NCI-H2029 treated with DMSO at 0.1 percent for 48 hours (cell line): Measurements from ENCODE around the gene SNAPC2.
"Not testable (repeated sequence)": the region's sequence is repeated elsewhere in the genome, so short reads cannot be mapped to it uniquely, and the experiment has no call there.

ENCODE experiments used
- DNase-seq: peaks from one replicate; lab custom pipeline; 2025; lab: John Stamatoyannopoulos, UW

SNAPC2 gene

DNA sequence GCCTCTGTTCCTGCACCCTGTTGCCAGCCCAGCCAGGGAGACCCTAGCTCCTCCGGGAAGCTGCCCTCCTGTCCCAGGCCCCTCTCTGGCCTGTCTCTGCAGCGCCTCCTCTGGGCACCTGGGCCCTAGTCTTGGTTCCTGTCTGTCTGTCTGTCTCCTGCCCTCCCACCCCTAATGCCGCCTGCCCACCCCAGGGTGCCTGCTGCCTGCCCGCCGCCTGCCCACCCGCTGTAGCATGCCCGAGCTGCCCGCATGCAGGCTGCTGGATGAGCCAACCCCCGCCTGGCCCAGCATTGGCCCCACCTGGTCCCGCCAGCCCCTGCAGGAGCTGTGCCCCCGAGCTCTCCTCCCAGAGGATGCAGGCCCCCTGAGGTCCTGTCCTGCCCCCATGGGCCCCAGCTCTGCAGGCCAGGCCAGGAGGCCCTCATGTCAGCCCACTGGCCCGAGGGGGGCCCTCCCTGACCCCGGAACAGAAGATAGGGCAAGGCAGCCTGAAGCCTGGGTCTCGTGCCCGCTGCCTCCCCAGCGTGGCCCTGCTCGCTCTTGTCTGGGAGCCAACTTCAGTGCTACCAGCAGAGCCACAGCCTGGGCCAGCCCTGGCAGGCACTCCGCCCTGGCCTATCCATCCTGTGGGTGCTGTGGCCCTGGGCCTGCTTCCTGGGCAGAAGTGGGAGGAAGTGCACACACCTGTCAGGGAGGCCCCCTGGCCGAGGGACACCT, 11.2 kb upstream of the SNAPC2 start:
- no peak for DNase-seq

- no peak for DNase-seq
Observed at GRCh38 chr19:7909471-7910067, 10.6 kb upstream of the SNAPC2 start.

DNA sequence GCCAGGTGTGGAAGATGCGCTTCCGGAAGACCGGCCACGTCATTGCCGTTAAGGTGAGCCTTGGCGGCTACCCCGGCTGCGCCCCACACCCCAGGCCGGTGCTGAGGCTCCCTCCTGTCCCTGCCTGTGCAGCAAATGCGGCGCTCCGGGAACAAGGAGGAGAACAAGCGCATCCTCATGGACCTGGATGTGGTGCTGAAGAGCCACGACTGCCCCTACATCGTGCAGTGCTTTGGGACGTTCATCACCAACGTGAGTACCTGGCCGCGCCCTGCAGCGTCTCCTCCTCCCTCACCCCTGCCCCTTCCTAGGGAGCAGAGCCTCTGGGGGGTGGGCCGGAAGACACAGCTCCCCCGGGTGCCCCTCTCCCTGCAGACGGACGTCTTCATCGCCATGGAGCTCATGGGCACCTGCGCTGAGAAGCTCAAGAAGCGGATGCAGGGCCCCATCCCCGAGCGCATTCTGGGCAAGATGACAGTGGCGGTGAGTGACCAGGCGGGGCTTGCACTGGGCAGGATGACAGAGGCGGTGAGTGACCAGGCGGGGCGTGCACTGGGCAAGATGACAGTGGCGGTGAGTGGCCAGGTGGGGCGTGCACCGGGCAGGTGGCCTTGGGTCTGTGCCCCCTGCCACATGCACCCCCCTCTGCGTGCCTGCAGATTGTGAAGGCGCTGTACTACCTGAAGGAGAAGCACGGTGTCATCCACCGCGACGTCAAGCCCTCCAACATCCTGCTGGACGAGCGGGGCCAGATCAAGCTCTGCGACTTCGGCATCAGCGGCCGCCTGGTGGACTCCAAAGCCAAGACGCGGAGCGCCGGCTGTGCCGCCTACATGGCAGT, 9.6 kb upstream of the SNAPC2 start:
- DNase-seq = no peak

- DNase-seq = no peak
Observed at GRCh38 chr19:7911508-7912143, 8.5 kb upstream of the SNAPC2 start.

GRCh38 chr19:7912144-7912696, 7.9 kb upstream of the SNAPC2 start:
- no peak for DNase-seq

- DNase-seq = no peak
Observed at GRCh38 chr19:7912697-7913564, 7.2 kb upstream of the SNAPC2 start.

DNA sequence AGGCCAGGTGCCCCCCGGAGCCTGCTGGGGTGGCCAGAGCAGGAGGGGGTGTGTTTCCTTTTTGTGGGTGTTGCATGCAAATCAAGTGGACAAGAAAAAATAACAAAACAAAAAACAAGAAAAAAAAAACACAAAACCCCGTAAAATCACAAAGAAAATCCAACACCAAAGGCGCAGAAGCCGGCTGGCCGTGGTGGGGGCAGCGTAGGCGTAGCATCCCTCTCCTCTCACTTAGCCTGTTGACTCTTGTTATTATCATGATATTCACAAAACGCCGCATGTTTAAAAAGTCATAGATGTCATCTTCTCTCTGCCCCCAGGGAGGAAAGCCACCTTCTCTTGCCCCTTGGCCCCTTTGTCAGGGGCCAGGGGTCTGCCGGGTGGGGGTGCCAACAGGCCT, 6.5 kb upstream of the SNAPC2 start:
- no peak for DNase-seq

GRCh38 chr19:7914099-7914498, 6.0 kb upstream of the SNAPC2 start:
- DNase-seq = no peak

GRCh38 chr19:7914598-7915045, 5.5 kb upstream of the SNAPC2 start, which contains the start of gene TGFBR3L:
Gene TGFBR3L (plus strand): TSS chr19:7914830.
- no peak for DNase-seq

GRCh38 chr19:7915250-7916102, 4.7 kb upstream of the SNAPC2 start:
- DNase-seq = no peak

DNA sequence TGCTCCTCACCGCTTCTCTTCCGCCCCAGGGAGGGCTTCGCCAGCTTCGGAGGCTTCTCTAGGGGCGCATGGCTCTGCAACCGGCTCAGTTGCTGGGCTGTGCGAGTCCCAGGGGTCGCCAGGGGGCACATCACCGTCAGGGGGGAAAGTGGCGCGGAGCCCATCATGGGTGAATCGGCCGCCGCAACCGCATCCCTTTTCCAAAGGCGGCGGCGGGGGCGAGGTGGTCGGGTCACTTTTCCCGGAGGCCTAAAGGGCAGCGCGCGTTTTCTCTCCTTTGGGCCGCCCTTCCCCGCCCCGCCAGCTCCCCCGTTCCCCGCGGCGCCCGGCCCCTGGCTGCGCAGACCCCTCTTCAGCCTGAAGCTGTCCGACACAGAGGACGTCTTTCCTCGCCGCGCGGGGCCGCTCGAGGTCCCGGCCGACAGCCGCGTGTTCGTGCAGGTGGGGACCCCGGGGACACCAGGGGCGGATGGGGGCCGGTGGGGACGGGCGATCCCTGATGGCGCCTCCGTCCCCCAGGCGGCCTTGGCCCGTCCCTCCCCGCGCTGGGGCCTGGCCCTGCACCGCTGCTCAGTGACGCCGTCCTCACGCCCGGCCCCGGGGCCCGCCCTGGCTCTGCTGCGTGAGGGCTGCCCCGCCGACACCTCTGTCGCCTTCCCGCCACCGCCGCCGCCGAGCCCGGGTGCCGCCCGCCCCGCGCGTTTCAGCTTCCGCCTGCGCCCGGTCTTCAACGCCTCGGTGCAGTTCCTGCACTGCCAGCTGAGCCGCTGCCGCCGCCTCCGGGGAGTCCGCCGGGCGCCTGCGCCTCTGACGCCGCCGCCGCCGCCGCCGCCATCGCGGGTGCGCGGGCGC, 3.8 kb upstream of the SNAPC2 start:
- DNase-seq = no peak

DNA sequence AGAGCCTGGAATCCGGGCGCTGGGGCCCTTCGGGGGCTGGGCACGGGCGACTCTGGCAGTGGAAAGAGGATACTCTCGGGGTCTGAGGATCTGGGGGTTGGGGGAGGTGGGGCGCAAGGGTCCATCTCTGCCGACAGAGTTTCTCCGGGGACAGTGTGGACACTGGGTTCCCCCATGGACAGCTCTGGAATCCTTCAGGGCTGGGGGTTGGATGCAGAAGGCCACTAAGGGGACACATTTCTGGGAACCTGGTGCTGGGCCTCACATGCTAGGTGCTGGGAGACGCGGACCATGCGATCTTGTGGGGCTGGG, 3.2 kb upstream of the SNAPC2 start:
- no peak for DNase-seq

- no peak for DNase-seq
Observed at GRCh38 chr19:7917267-7918061, 2.7 kb upstream of the SNAPC2 start.

GRCh38 chr19:7918062-7918614, 2.0 kb upstream of the SNAPC2 start:
- DNase-seq = not testable (repeated sequence)

- DNase-seq = no peak
Observed at GRCh38 chr19:7918615-7919421, 1.3 kb upstream of the SNAPC2 start.

DNA sequence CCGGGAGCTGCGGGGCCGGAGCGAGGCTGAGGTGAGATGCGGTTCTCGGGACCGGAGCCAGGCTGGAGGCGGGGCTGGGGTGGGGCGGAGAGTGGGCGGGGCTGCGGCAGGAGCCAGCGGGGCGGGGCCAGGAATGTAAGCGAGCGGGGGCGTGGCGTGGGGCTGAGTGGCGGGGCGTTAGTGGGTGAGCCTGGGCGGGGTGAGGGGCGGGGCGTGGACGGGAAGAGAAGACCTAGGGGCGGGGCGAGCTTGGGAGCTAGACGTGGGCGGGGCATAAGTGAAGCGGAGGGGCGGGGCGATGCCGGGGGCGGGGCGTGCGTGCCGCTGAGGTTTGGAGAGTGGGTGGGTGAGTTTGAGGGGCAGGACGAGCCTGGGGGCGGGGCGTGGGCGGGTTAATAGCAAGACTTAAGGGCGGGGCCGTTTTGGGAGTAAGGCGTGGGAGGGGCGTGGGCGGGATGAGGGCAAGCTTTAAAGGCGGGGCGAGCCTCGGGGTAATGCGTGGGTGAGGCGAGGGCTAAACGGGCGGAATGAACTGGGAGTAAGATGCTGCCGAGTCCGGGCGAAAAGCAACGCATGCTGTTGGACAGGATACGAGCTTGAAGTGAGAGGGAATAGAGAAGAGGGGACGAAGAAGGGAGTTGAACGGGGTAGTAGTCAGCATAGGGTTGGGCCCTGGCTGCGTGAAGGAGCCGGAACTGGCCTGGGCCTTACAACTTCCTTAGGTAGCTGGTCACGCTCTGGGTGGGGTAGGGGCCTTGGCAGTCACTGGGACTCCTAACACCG, 572 bp downstream of the SNAPC2 start:
- peak; percentile 92 for DNase-seq
